HG03520 (cell line): ENCODE results near the gene SEC24C.
"Not testable (repeated sequence)": the region's sequence is repeated elsewhere in the genome, so short reads cannot be mapped to it uniquely, and the experiment has no call there.

ENCODE experiments used
- ATAC-seq: cut with Tn5 transposase; IDR thresholded peaks from one replicate; pipeline ENCODE4 v1.9.1; 2021; ENCODE audit warnings: mild to moderate bottlenecking, moderate library complexity; ENCODE audit not compliant: unreplicated experiment

Gene SEC24C

GRCh38 chr10:73771722-73772280 is 27.6 kb downstream of the SEC24C start:
- peak; percentile 34 for ATAC-seq

DNA sequence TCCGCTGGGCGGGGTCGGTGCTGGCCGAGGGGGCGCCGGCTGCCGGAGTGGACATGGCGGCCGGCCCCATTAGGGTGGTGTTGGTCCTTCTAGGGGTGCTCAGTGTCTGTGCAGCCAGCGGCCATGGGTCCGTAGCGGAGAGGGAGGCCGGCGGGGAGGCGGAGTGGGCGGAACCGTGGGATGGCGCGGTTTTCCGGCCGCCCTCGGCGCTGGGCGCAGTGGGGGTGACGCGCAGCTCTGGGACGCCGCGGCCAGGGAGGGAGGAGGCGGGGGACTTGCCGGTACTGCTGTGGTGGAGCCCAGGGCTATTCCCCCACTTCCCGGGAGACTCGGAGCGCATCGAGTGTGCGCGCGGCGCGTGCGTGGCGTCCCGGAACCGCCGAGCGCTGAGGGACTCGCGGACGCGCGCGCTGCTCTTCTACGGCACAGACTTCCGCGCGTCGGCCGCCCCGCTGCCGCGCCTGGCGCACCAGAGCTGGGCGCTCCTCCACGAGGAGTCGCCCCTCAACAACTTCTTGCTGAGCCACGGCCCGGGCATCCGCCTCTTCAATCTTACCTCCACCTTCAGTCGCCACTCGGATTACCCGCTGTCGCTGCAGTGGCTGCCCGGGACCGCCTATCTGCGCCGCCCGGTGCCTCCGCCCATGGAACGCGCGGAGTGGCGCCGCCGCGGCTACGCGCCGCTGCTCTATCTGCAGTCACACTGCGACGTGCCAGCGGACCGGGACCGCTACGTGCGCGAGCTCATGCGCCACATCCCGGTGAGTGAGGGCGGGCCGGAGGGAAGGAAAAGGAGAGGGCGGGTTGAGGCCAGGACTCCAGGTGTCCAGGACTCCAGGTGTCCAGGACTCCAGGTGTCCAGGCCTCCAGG is 28.3 kb downstream of the SEC24C start:
- ATAC-seq = peak; percentile 59

GRCh38 chr10:73773152-73773879 is 29.1 kb downstream of the SEC24C start:
- no peak for ATAC-seq

- no peak for ATAC-seq
Measured at GRCh38 chr10:73774637-73775036, 30.5 kb downstream of the SEC24C start.

DNA sequence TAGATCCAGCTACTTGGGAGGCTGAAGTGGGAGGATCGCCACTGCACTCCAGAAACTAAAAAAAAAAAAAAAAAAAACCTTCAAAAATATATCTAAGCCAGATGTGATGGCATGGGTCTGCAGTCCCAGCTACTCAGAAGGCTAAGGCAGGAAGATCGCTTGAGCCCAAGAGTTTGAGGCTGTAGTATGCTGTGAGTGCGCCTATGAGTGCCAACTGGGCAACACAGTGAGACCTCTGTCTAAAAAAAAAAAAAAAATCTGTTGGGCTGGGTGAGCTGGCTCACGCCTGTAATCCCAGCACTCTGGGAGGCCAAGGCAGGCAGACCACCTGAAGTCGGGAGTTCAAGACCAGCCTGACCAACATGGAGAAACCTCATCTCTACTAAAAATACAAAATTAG is 34.8 kb downstream of the SEC24C start:
- no peak for ATAC-seq

GRCh38 chr10:73779539-73780197 is 35.5 kb downstream of the SEC24C start:
- ATAC-seq = no peak

DNA sequence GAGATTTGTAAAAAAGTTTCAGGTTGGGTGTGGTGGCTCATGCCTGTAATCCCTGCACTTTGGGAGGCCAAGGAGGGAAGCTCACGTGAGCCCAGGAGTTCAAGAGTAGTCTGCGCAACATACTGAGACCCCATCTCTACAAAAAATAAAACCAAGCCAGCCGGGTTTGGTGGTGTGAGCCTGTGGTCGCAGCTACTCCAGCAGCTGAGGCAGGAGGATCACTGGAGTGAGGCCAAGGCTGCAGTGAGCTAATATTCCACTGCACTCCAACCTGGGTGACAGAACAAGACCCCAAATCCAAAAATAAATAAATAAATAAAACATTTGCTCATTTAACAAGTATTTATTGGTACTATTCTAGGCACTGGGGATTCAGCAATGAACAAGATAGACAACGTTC is 36.1 kb downstream of the SEC24C start:
- ATAC-seq = no peak

DNA sequence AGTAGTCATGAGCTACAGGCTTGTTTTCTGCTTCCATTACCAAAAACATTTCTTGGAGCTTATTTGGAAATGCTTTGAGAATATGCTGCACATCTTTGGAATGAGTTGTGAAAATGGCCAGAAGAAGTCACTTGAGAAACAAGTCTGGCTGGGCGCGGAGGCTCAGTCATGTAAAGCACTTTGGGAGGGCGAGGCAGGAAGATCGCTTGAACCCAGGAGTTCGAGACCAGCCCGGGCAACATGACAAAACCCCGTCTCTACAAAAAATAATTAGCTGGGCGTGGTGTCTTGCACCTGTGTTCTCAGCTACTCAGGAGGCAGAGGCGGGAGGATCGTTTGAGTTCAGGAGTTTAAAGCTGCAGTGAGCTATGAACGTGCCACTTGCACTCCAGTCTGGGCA is 36.8 kb downstream of the SEC24C start:
- no peak for ATAC-seq

GRCh38 chr10:73781548-73781878 is 37.3 kb downstream of the SEC24C start:
- ATAC-seq = peak; percentile 3

DNA sequence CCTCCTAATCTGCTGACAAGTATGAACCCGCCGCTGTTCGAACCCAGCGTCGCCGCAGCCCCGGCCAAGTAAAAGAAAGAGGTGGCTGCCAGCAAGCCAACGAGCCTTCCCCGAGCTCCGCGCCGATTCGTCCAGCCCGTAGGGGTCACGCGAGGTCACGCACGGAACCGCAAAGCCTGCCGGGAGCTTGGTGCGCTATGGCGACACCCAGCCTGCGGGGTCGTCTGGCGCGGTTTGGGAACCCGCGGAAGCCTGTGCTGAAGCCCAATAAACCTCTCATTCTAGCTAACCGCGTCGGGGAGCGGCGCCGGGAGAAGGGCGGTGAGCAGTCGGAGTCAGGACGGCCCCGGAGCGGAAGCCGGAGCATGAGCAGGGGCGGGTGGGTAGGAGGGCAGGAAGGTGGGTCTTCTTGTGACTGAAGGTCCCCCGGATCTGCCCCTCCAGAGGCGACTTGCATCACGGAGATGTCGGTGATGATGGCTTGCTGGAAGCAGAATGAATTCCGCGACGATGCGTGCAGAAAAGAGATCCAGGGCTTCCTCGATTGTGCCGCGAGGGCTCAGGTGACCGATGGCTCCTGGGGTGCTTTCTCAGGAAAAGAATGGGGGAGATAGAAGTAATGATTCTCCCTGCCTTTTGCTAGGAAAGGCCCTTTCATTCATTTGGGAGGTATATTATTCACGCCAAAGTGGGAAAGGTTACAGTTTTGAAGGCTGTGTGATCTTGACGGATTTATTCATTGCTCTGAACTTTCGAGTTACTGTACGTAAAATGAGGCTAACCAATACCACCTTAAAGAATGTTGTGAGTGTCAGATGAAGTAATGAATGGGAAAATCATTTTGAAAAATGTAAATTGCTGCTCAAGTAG is 37.9 kb downstream of the SEC24C start, which contains the start of gene CHCHD1:
Gene CHCHD1, plus strand, starts transcription at position 170 of the 870 bp plus-strand sequence. Its CDS starts 28 bp downstream, at position 198.
- peak; percentile 36 for ATAC-seq

GRCh38 chr10:73782749-73783085 is 38.5 kb downstream of the SEC24C start:
- ATAC-seq = no peak

GRCh38 chr10:73785211-73785720 is 41.1 kb downstream of the SEC24C start, which contains the start of gene ZSWIM8:
ZSWIM8 (plus strand) TSS chr10:73785606; CDS start chr10:73785879, 273 bp downstream.
- peak; percentile 76 for ATAC-seq

GRCh38 chr10:73785721-73786511 is 41.7 kb downstream of the SEC24C start:
- ATAC-seq = peak; percentile 18

DNA sequence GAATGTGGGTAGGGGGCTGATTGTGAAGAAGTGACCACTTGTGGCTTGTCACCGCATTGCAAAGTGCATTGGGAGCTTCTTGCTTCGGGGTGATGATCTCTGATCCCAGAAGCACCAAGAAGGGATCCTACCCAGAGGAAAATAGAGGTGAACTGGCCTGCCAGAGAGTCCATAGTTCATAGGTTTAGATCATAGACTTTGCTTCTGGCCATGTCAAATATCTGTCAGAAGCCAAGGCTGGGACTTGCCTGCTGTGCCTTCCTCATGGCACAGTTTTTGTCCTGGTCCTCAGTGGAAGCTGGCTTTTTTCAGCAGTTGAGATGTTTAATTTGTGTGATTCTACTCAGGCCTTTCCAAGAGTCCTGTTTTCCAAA is 42.3 kb downstream of the SEC24C start:
- ATAC-seq = no peak

DNA sequence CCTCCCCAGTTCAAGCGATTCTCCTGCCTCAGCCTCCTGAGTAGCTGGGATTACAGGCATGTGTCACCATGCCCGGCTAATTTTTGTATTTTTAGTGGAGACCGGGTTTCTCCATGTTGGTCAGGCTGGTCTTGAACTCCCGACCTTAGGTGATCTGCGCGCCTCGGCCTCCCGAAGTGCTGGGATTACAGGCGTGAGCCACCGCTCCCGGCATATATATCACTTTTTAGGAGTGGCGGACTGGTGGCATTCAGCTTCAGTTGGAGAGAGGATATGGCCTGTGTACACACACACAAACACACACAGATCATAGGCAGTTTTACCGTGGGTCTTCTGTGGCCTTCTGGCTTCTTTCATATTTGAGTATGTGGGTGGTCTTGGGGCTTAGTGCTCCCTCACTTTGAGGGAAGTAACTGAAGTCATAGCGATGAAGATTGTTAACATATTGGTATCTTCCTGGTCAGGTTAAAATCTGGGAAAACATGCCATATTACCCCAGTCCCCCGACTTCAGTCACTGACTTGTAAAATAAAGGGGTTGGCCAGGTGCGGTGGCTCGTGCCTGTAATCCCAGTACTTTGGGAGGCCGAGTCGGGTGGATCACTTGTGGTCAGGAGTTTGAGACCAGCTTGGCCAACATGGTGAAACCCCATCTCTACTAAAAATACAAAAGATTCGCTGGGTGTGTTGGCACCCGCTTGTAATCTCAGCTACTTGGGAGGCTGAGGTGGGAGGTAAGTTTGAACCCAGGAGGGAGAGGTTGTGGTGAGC is 43.0 kb downstream of the SEC24C start:
- ATAC-seq = not testable (repeated sequence)

GRCh38 chr10:73788864-73789658 is 44.9 kb downstream of the SEC24C start:
- no peak for ATAC-seq

DNA sequence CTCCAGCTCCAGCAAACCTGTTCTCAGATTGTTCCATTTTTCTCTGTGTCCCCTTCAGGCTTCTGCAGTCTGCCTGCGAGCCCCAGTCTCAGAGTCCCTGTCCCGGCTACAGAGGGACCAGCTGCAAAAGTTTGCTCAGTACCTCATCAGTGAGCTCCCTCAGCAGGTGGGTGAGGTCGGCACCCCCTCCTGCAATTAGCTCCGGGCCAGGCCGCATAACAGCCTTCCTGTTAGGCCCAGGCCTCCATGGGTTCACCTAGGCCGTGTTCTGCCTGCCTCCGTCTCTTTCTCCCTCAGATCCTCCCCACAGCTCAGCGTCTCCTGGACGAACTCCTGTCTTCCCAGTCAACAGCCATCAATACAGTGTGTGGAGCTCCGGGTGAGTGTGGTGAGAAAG is 45.5 kb downstream of the SEC24C start:
- ATAC-seq = no peak
